ENCODE results near the gene RP9.

RP9 gene

GRCh38 chr7:33109005-33109757, at the start of gene RP9:
Gene RP9 (minus strand): TSS chr7:33109404. CDS start chr7:33109372, 32 bp downstream.
- peak; percentile 86 for DNase-seq

GRCh38 chr7:33157781-33158180, 48.6 kb upstream of the RP9 start:
- DNase-seq, result no peak

GRCh38 chr7:33157311-33157710, 48.1 kb upstream of the RP9 start:
- no peak for DNase-seq

GRCh38 chr7:33156441-33156840, 47.2 kb upstream of the RP9 start:
- DNase-seq, result no peak

- no peak for DNase-seq
Observed at GRCh38 chr7:33155811-33156210, 46.6 kb upstream of the RP9 start.

- no peak for DNase-seq
Observed at GRCh38 chr7:33152087-33152486, 42.9 kb upstream of the RP9 start.

GRCh38 chr7:33145156-33145555, 36.0 kb upstream of the RP9 start:
- no peak for DNase-seq

GRCh38 chr7:33143996-33144718, 35.0 kb upstream of the RP9 start:
- DNase-seq, result no peak

GRCh38 chr7:33142585-33142984, 33.4 kb upstream of the RP9 start:
- no peak for DNase-seq

- DNase-seq, result no peak
Observed at GRCh38 chr7:33137103-33137502, 27.9 kb upstream of the RP9 start.

GRCh38 chr7:33130184-33130583, 21.0 kb upstream of the RP9 start:
- no peak for DNase-seq

- no peak for DNase-seq
Observed at GRCh38 chr7:33129806-33130153, 20.6 kb upstream of the RP9 start.

GRCh38 chr7:33128990-33129805, 20.0 kb upstream of the RP9 start, which contains the start of gene BBS9:
Gene BBS9 (plus strand): TSS chr7:33129564. CDS start chr7:33146253, 16,689 bp downstream.
- peak; percentile 95 for DNase-seq

- no peak for DNase-seq
Observed at GRCh38 chr7:33128631-33128989, 19.4 kb upstream of the RP9 start.

- no peak for DNase-seq
Observed at GRCh38 chr7:33127085-33127484, 17.9 kb upstream of the RP9 start.

GRCh38 chr7:33118383-33118782, 9.2 kb upstream of the RP9 start:
- DNase-seq, result no peak

GRCh38 chr7:33114976-33115375, 5.8 kb upstream of the RP9 start:
- DNase-seq, result no peak

- DNase-seq, result no peak
Observed at GRCh38 chr7:33111614-33112013, 2.4 kb upstream of the RP9 start.

GRCh38 chr7:33109758-33110238, 594 bp upstream of the RP9 start:
- no peak for DNase-seq

GRCh38 chr7:33108554-33109004, 625 bp downstream of the RP9 start:
- peak; percentile 63 for DNase-seq

- peak; percentile 18 for DNase-seq
Observed at GRCh38 chr7:33107136-33108066, 1.8 kb downstream of the RP9 start.

GRCh38 chr7:33101906-33102305, 7.3 kb downstream of the RP9 start:
- DNase-seq, result no peak
